BE2C (cell line): ENCODE results near the gene HOXD4.

Experiments used
- DNase-seq: peaks from one replicate; pipeline ENCODE4 v3.0.0-alpha.2; 2020
- H3K27me3 ChIP-seq: fragments of 250-450 bp; sonication (Bioruptor Pico); 2 replicates; pipeline ENCODE4 v1.5.1; 2020; ENCODE audit warnings: mild to moderate bottlenecking
- H3K36me3 ChIP-seq: fragments of 250-450 bp; sonication (Bioruptor Pico); 2 replicates; pipeline ENCODE4 v1.5.1; 2020; ENCODE audit warnings: mild to moderate bottlenecking
- H3K4me1 ChIP-seq: fragments of 250-450 bp; sonication (Bioruptor Pico); 2 replicates; pipeline ENCODE4 v1.5.1; 2020
- H3K4me3 ChIP-seq: 2 replicates; pipeline ENCODE4 v1.5.1; 2011; ENCODE audit warnings: low read depth, low read length
- H3K9me3 ChIP-seq: fragments of 250-450 bp; sonication (Bioruptor Pico); 2 replicates; pipeline ENCODE4 v1.5.1; 2020
- CTCF ChIP-seq: IDR thresholded peaks from 2 replicates; pipeline ENCODE4 v1.5.1; 2012; ENCODE audit warnings: mild to moderate bottlenecking, low read depth, low read length

Gene HOXD4

GRCh38 chr2:176148751-176149421, 2.5 kb upstream of the HOXD4 start:
- H3K27me3 ChIP-seq = no peaks in the 10 kb centered on the region
- no peak for TF ChIP-seq CTCF
- H3K4me1 ChIP-seq = no peaks in the 10 kb centered on the region
- no peak for DNase-seq
- no peaks in the 10 kb centered on the region for H3K9me3 ChIP-seq
- H3K4me3 ChIP-seq = no peak overlapping the region
- H3K36me3 ChIP-seq = no peaks in the 10 kb centered on the region

- Histone ChIP-seq H3K4me1 (no peaks in the 10 kb centered on the region), H3K4me3 (no peak overlapping the region), H3K27me3 (no peaks in the 10 kb centered on the region), H3K9me3 (no peaks in the 10 kb centered on the region), H3K36me3 (no peaks in the 10 kb centered on the region)
- no peak for TF ChIP-seq CTCF
- no peak for DNase-seq
Observed at GRCh38 chr2:176149481-176149938, 1.8 kb upstream of the HOXD4 start.

- no peaks in the 10 kb centered on the region for H3K27me3 ChIP-seq
- no peak overlapping the region for H3K4me3 ChIP-seq
- no peak for TF ChIP-seq CTCF
- no peak for DNase-seq
- H3K4me1 ChIP-seq = no peaks in the 10 kb centered on the region
- H3K9me3 ChIP-seq = no peaks in the 10 kb centered on the region
- no peaks in the 10 kb centered on the region for H3K36me3 ChIP-seq
Observed at GRCh38 chr2:176149939-176150583, 1.3 kb upstream of the HOXD4 start.

- H3K36me3 ChIP-seq = no peaks in the 10 kb centered on the region
- no peak for TF ChIP-seq CTCF
- H3K4me3 ChIP-seq = no peak overlapping the region
- no peaks in the 10 kb centered on the region for H3K27me3 ChIP-seq
- no peaks in the 10 kb centered on the region for H3K9me3 ChIP-seq
- DNase-seq = no peak
- H3K4me1 ChIP-seq = no peaks in the 10 kb centered on the region
Observed at GRCh38 chr2:176150584-176151441, 537 bp upstream of the HOXD4 start.

- no peak for TF ChIP-seq CTCF
Observed at GRCh38 chr2:176152350-176153181, 1.2 kb downstream of the HOXD4 start.

More at GRCh38 chr2:176152350-176153181, 1.2 kb downstream of the HOXD4 start:
- no peak for DNase-seq
- no peaks in the 10 kb centered on the region for H3K27me3 ChIP-seq
- no peaks in the 10 kb centered on the region for H3K4me1 ChIP-seq
- H3K36me3 ChIP-seq = no peaks in the 10 kb centered on the region
- no peak overlapping the region for H3K4me3 ChIP-seq
- no peaks in the 10 kb centered on the region for H3K9me3 ChIP-seq
